Common myeloid progenitor, CD34-positive (primary cell): ENCODE data around the gene AJM1.
"Not testable (repeated sequence)": the region's sequence is repeated elsewhere in the genome, so short reads cannot be mapped to it uniquely, and the experiment has no call there.

Experiments used
- CTCF ChIA-PET: fragments of 350-600 bp; sonication (Branson Sonifier 250); formaldehyde crosslinking; loops from one replicate; lab custom pipeline; 2021; ENCODE audit warnings: antibody characterized with exemption; lab: Charles Lee
- POLR2A ChIA-PET: fragments of 350-600 bp; sonication (Branson Sonifier 250); formaldehyde crosslinking; loops from one replicate; lab custom pipeline; 2021; ENCODE audit warnings: antibody characterized with exemption; lab: Charles Lee
- DNase-seq, 3 donors: peaks; one replicate each; pipeline versions ENCODE4 v3.0.0 to v3.0.0-alpha.2; 2013
- H3K27ac ChIP-seq, 2 experiments: 1 replicate in 1 of 2; 2 replicates in 1 of 2; pipeline ENCODE4 v1.7.0; 2013; ENCODE audit warnings: inconsistent platforms in 2 of 2, low read length in 2 of 2, mild to moderate bottlenecking in 2 of 2, low read depth in 1 of 2, moderate library complexity in 1 of 2; ENCODE audit not compliant: severe bottlenecking in 2 of 2, insufficient read depth in 1 of 2, poor library complexity in 1 of 2
- H3K27me3 ChIP-seq, 5 experiments: replicated peaks in 2 of 5; 1 replicate in 3 of 5; 2 replicates in 2 of 5; pipeline versions ENCODE4 v1.6.1 to v1.7.0; 2013; ENCODE audit warnings: low read length in 4 of 5, mild to moderate bottlenecking in 2 of 5, moderate library complexity in 2 of 5, inconsistent platforms in 1 of 5; ENCODE audit not compliant: insufficient read depth in 5 of 5, control insufficient read depth in 4 of 5
- H3K36me3 ChIP-seq, 4 experiments: 1 replicate in 2 of 4; 2 replicates in 2 of 4; pipeline versions ENCODE4 v1.6.1 to v1.7.0; 2013; ENCODE audit warnings: low read length in 3 of 4, control low read depth in 1 of 4, mild to moderate bottlenecking in 1 of 4; ENCODE audit not compliant: control insufficient read depth in 4 of 4, insufficient read depth in 4 of 4
- H3K4me1 ChIP-seq, 4 experiments: 1 replicate in 3 of 4; 2 replicates in 1 of 4; pipeline versions ENCODE4 v1.6.1 to v1.7.1; 2013; ENCODE audit warnings: low read length in 3 of 4, mild to moderate bottlenecking in 3 of 4, control low read depth in 1 of 4, inconsistent platforms in 1 of 4, moderate library complexity in 1 of 4; ENCODE audit not compliant: control insufficient read depth in 4 of 4, insufficient read depth in 4 of 4; ENCODE audit errors: control extremely low read depth in 1 of 4
- H3K4me3 ChIP-seq, 7 experiments: 1 replicate in 4 of 7; 2 replicates in 3 of 7; pipeline versions ENCODE4 v1.5.1 to v1.7.0; 2013; ENCODE audit warnings: mild to moderate bottlenecking in 7 of 7, low read length in 6 of 7, moderate library complexity in 6 of 7, inconsistent platforms in 2 of 7, low read depth in 2 of 7, control low read depth in 1 of 7; ENCODE audit not compliant: insufficient read depth in 4 of 7, control insufficient read depth in 1 of 7; ENCODE audit errors: extremely low read depth in 1 of 7
- H3K9me3 ChIP-seq, 5 experiments: 1 replicate in 4 of 5; 2 replicates in 1 of 5; pipeline versions ENCODE4 v1.6.1 to v1.7.1; 2013; ENCODE audit warnings: low read length in 4 of 5, mild to moderate bottlenecking in 2 of 5, inconsistent platforms in 1 of 5, low read depth in 1 of 5, moderate library complexity in 1 of 5; ENCODE audit not compliant: control insufficient read depth in 4 of 5, insufficient read depth in 2 of 5; ENCODE audit errors: control extremely low read depth in 1 of 5
- WGBS: methylation state at CpG from one replicate; pipeline ENCODE4 v1.1.5; 2013; ENCODE audit not compliant: insufficient coverage; 5-methylcytosine and 5-hydroxymethylcytosine counted together

Gene AJM1

GRCh38 chr9:136831720-136832104 lies 10.6 kb upstream of the AJM1 start:
- WGBS = 96% methylated on average over 20 of the region's 23 CpGs
- H3K9me3 ChIP-seq = no peaks in the 10 kb centered on the region
- no peaks in the 10 kb centered on the region for H3K27me3 ChIP-seq
- H3K4me3 ChIP-seq = no peak overlapping the region
- H3K36me3 ChIP-seq = peaks cover 10 to 73% (median 48%) of the 10 kb centered on the region in 4 experiments
- CTCF ChIA-PET = interaction anchor here (1.6 to 2.7 kb wide), 2 partner anchors 9 to 11 kb away, joined by 5 to 13 read pairs; partner anchors contain the start of gene AJM1
- no peaks in the 10 kb centered on the region for H3K4me1 ChIP-seq
- no peak for DNase-seq
- POLR2A ChIA-PET = no interaction called here
- no peak overlapping the region for H3K27ac ChIP-seq

GRCh38 chr9:136832581-136832980 lies 9.7 kb upstream of the AJM1 start:
- peaks cover 10 to 65% (median 44%) of the 10 kb centered on the region in 4 experiments for H3K36me3 ChIP-seq
- no peaks in the 10 kb centered on the region for H3K4me1 ChIP-seq
- no peaks in the 10 kb centered on the region for H3K27me3 ChIP-seq
- POLR2A ChIA-PET = interaction anchor here (0.6 kb wide), 2 partner anchors 52 to 54 kb away, joined by 3 read pairs; no protein-coding TSS in a partner anchor
- no peak overlapping the region for H3K27ac ChIP-seq
- no peaks in the 10 kb centered on the region for H3K9me3 ChIP-seq
- 98% methylated on average over 9 of the region's 9 CpGs for WGBS
- CTCF ChIA-PET = interaction anchor here (1.6 to 2.7 kb wide), 2 partner anchors 10 kb away, joined by 5 to 13 read pairs; partner anchors contain the start of gene AJM1
- no peak overlapping the region for H3K4me3 ChIP-seq
- no peak for DNase-seq

GRCh38 chr9:136833381-136834048 lies 8.8 kb upstream of the AJM1 start:
- H3K4me1 ChIP-seq, H3K27ac ChIP-seq, H3K9me3 ChIP-seq, H3K4me3 ChIP-seq, H3K27me3 ChIP-seq, DNase-seq: not testable (repeated sequence)
- H3K36me3 ChIP-seq = peaks cover 10 to 61% (median 40%) of the 10 kb centered on the region in 4 experiments
- 98% methylated on average over 13 of the region's 16 CpGs for WGBS
- CTCF ChIA-PET = interaction anchor here (2.7 kb wide), 1 partner anchor 9 kb away, joined by 13 read pairs; the partner anchor contains the start of gene AJM1
- POLR2A ChIA-PET = interaction anchor here (0.6 kb wide), 1 partner anchor 51 kb away, joined by 3 read pairs; no protein-coding TSS in a partner anchor

GRCh38 chr9:136835162-136835931 lies 6.9 kb upstream of the AJM1 start:
- DNase-seq = no peak
- WGBS = over 99% methylated on average over 30 of the region's 36 CpGs
- peaks cover 6 to 57% (median 35%) of the 10 kb centered on the region in 4 experiments for H3K36me3 ChIP-seq
- H3K4me3 ChIP-seq = no peak overlapping the region
- H3K27ac ChIP-seq = no peak overlapping the region
- no peaks in the 10 kb centered on the region for H3K27me3 ChIP-seq
- H3K4me1 ChIP-seq = no peaks in the 10 kb centered on the region
- no peaks in the 10 kb centered on the region for H3K9me3 ChIP-seq
- ChIA-PET POLR2A (interaction anchor here (0.6 to 1.0 kb wide), 4 partner anchors 13 to 357 kb away, joined by 3 to 7 read pairs (median 5); no protein-coding TSS in a partner anchor), CTCF (interaction anchor here (0.8 to 0.9 kb wide), 2 partner anchors 9 to 108 kb away, joined by 3 read pairs; no protein-coding TSS in a partner anchor)

- ChIA-PET POLR2A (interaction anchor here (0.7 to 1.0 kb wide), 2 partner anchors 12 to 16 kb away, joined by 3 to 4 read pairs; no protein-coding TSS in a partner anchor), CTCF (interaction anchor here (0.7 to 1.0 kb wide), 3 partner anchors 8 to 199 kb away, joined by 3 to 4 read pairs (median 3); no protein-coding TSS in a partner anchor)
- no peak for DNase-seq
- H3K9me3 ChIP-seq = no peaks in the 10 kb centered on the region
- WGBS = 96% methylated on average over 19 of the region's 21 CpGs
- no peak overlapping the region for H3K27ac ChIP-seq
- no peaks in the 10 kb centered on the region for H3K27me3 ChIP-seq
- peaks cover 0 to 3% (median under 1%) of the 10 kb centered on the region in 4 experiments for H3K4me1 ChIP-seq
- peaks cover 2 to 48% (median 29%) of the 10 kb centered on the region in 4 experiments for H3K36me3 ChIP-seq
- no peak overlapping the region for H3K4me3 ChIP-seq
Measured at GRCh38 chr9:136835932-136836904, 6.1 kb upstream of the AJM1 start.

GRCh38 chr9:136837146-136837855 lies 5.0 kb upstream of the AJM1 start:
- Histone ChIP-seq H3K9me3 (no peaks in the 10 kb centered on the region), H3K27me3 (no peaks in the 10 kb centered on the region), H3K27ac (no peak overlapping the region), H3K4me1 (peaks cover 0 to 14% (median 8%) of the 10 kb centered on the region in 4 experiments), H3K4me3 (no peak overlapping the region), H3K36me3 (peaks cover 0 to 37% (median 22%) of the 10 kb centered on the region in 4 experiments)
- no peak for DNase-seq
- POLR2A ChIA-PET = no interaction called here
- CTCF ChIA-PET = interaction anchor here (0.7 kb wide), 1 partner anchor 13 kb away, joined by 4 read pairs; no protein-coding TSS in a partner anchor
- 99% methylated on average over 18 of the region's 27 CpGs for WGBS
